ENCODE measurements around the gene GSKIP. TPM values are rescaled to one million over a fixed set of nuclear protein-coding genes. Genes with fewer than 3 reads are reported as not detected.

GSKIP gene
- total RNA-seq, 4 donors from 2014 or later, result 22.6 to 37.1 (median 27.4) TPM

- TF ChIP-seq CTCF (IDR thresholded peaks at IDR 0.05), result no peak
- TF ChIP-seq POLR2A (IDR thresholded peaks at IDR 0.05), result no peak
- intact Hi-C loops (cut with DNase I; ENCODE audit: low total_unique reads), result no loop called here
- DNase-seq (ENCODE audit: low spot score in 2 of 2), result no peak
- no peak overlapping the region for H3K4me3 ChIP-seq (ENCODE audit: low read depth, poor library complexity, severe bottlenecking)
- 94 to 97% methylated on average over 3 of the region's 3 CpGs for WGBS, 2 donors
These were observed 17.4 kb downstream of the GSKIP start for GRCh38 chr14:96380735-96381134.

DNA sequence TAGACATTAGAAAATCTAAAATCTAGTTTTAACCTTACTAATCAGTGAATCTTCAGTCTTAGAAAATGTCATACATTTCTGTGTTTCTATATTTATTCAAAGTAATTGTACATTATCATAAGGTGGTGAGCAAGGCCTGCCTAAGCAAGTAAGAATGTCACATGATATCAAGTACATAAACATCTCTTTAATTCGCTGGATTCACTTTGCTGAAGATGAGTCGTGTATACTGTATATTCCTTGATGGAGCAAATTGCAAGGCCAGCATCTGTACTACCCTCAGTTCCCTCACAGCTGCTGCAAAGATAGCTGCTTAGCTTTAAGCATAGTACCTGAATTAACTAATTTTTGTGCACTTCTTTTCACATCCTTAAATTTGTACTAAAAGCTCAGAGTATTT lies 20.1 kb downstream of the GSKIP start:
- H3K4me3 ChIP-seq (ENCODE audit: low read depth, poor library complexity, severe bottlenecking), result no peak overlapping the region
- DNase-seq (ENCODE audit: low spot score in 2 of 2), result no peak
- TF ChIP-seq POLR2A (IDR thresholded peaks at IDR 0.05), result no peak
- TF ChIP-seq CTCF (IDR thresholded peaks at IDR 0.05), result no peak
- WGBS, 2 donors, result 62 to 65% methylated on average over 2 of the region's 2 CpGs
- intact Hi-C loops (cut with DNase I; ENCODE audit: low total_unique reads), result no loop called here

- intact Hi-C loops (cut with DNase I; ENCODE audit: low total_unique reads), result no loop called here
- TF ChIP-seq POLR2A (IDR thresholded peaks at IDR 0.05) (no peak), CTCF (IDR thresholded peaks at IDR 0.05) (no peak)
- 72 to 87% methylated on average over 1 of the region's 1 CpG for WGBS, 2 donors
- no peak overlapping the region for H3K4me3 ChIP-seq (ENCODE audit: low read depth, poor library complexity, severe bottlenecking)
- no peak for DNase-seq (ENCODE audit: low spot score in 2 of 2)
These were observed 20.7 kb downstream of the GSKIP start for GRCh38 chr14:96384053-96384452.

GRCh38 chr14:96384740-96385139 lies 21.4 kb downstream of the GSKIP start:
- 88 to 89% methylated on average over 1 of the region's 1 CpG for WGBS, 2 donors
- TF ChIP-seq POLR2A (IDR thresholded peaks at IDR 0.05) (no peak), CTCF (IDR thresholded peaks at IDR 0.05) (no peak)
- H3K4me3 ChIP-seq (ENCODE audit: low read depth, poor library complexity, severe bottlenecking), result no peak overlapping the region
- intact Hi-C loops (cut with DNase I; ENCODE audit: low total_unique reads), result no loop called here
- DNase-seq (ENCODE audit: low spot score in 2 of 2), result no peak

GRCh38 chr14:96385385-96385784 lies 22.1 kb downstream of the GSKIP start:
- DNase-seq (ENCODE audit: low spot score in 2 of 2), result no peak
- WGBS, 2 donors, result 91 to 93% methylated on average over 3 of the region's 3 CpGs
- TF ChIP-seq CTCF (IDR thresholded peaks at IDR 0.05) (no peak), POLR2A (IDR thresholded peaks at IDR 0.05) (no peak)

GRCh38 chr14:96390965-96391292 lies 27.6 kb downstream of the GSKIP start:
- TF ChIP-seq CTCF (IDR thresholded peaks at IDR 0.05) (no peak), POLR2A (IDR thresholded peaks at IDR 0.05) (no peak)
- WGBS, 2 donors, result 4 to 6% methylated on average over 13 of the region's 13 CpGs
- DNase-seq (ENCODE audit: low spot score in 2 of 2), result no peak
- intact Hi-C loops (cut with DNase I; ENCODE audit: low total_unique reads), result no loop called here
- H3K4me3 ChIP-seq (ENCODE audit: low read depth, poor library complexity, severe bottlenecking), result peak overlapping the region; percentile 39

More at GRCh38 chr14:96385385-96385784, 22.1 kb downstream of the GSKIP start:
- intact Hi-C loops (cut with DNase I; ENCODE audit: low total_unique reads), result no loop called here
- H3K4me3 ChIP-seq (ENCODE audit: low read depth, poor library complexity, severe bottlenecking), result no peak overlapping the region

Measured in lower leg skin (tissue), 4 donors.